Bronchial epithelial cell (primary cell): Measurements from ENCODE around the gene PSMB2. TPM values are rescaled to one million over a fixed set of nuclear protein-coding genes. Genes with fewer than 3 reads are reported as not detected.

Experiments used
- DNase-seq: peaks from one replicate; pipeline ENCODE4 v3.0.0-alpha.2; 2010; ENCODE audit warnings: low read depth
- FAIRE-seq: peaks from 2 replicates; lab custom pipeline; 2011; peaks lifted over from hg19 to GRCh38; lab: Jason Lieb, UNC
- H3K27me3 ChIP-seq: 2 replicates; pipeline ENCODE4 v1.5.1; 2011; ENCODE audit warnings: low read length; ENCODE audit not compliant: control insufficient read depth, insufficient read depth
- H3K36me3 ChIP-seq: 2 replicates; pipeline ENCODE4 v1.5.1; 2011; ENCODE audit warnings: low read length; ENCODE audit not compliant: control insufficient read depth, insufficient read depth
- H3K4me3 ChIP-seq: 2 replicates; pipeline ENCODE4 v1.5.1; 2011; ENCODE audit warnings: mild to moderate bottlenecking, low read depth, low read length, control low read depth
- CTCF ChIP-seq: IDR thresholded peaks from 2 replicates; pipeline ENCODE4 v1.5.1; 2011; ENCODE audit warnings: mild to moderate bottlenecking, moderate library complexity, low read length, control low read depth, inconsistent platforms; ENCODE audit not compliant: insufficient read depth, severe bottlenecking
- total RNA-seq: library from RNA; depleted of rRNA; stranded (reverse); fragments of >200 nt; gene quantifications from 2 replicates; pipeline ENCODE4 v1.2.1, GENCODE V29; 2014

PSMB2 gene
- total RNA-seq, 1 donor from 2014 or later, result 12.4 TPM

- FAIRE-seq, result no peak
- Histone ChIP-seq H3K27me3 (peaks cover 2% of the 10 kb centered on the region), H3K36me3 (no peaks in the 10 kb centered on the region), H3K4me3 (no peak overlapping the region)
- no peak for TF ChIP-seq CTCF
- DNase-seq, result peak; percentile 6
These were observed 34.4 kb upstream of the PSMB2 start for GRCh38 chr1:35675773-35676172.

- DNase-seq, result no peak
- H3K4me3 ChIP-seq, result no peak overlapping the region
- H3K36me3 ChIP-seq, result no peaks in the 10 kb centered on the region
- H3K27me3 ChIP-seq, result peaks cover 2% of the 10 kb centered on the region
- no peak for FAIRE-seq
- TF ChIP-seq CTCF, result no peak
These were observed 32.8 kb upstream of the PSMB2 start for GRCh38 chr1:35674111-35674510.

- no peak for TF ChIP-seq CTCF
- H3K27me3 ChIP-seq, result no peaks in the 10 kb centered on the region
These were observed 30.8 kb upstream of the PSMB2 start for GRCh38 chr1:35672116-35672515.

GRCh38 chr1:35668506-35668905 lies 27.2 kb upstream of the PSMB2 start:
- no peak for TF ChIP-seq CTCF
- no peak for FAIRE-seq

More at GRCh38 chr1:35672116-35672515, 30.8 kb upstream of the PSMB2 start:
- FAIRE-seq (no peak), DNase-seq (no peak)
- H3K36me3 ChIP-seq, result no peaks in the 10 kb centered on the region
- H3K4me3 ChIP-seq, result no peak overlapping the region

GRCh38 chr1:35666916-35667315 lies 25.6 kb upstream of the PSMB2 start:
- DNase-seq, result no peak
- no peak for FAIRE-seq
- Histone ChIP-seq H3K4me3 (no peak overlapping the region), H3K36me3 (no peaks in the 10 kb centered on the region), H3K27me3 (peaks cover 3% of the 10 kb centered on the region)
- TF ChIP-seq CTCF, result no peak

More at GRCh38 chr1:35668506-35668905, 27.2 kb upstream of the PSMB2 start:
- no peaks in the 10 kb centered on the region for H3K36me3 ChIP-seq
- DNase-seq, result no peak
- peaks cover 3% of the 10 kb centered on the region for H3K27me3 ChIP-seq
- H3K4me3 ChIP-seq, result no peak overlapping the region

- no peak for TF ChIP-seq CTCF
- H3K4me3 ChIP-seq, result no peak overlapping the region
- no peaks in the 10 kb centered on the region for H3K36me3 ChIP-seq
- no peak for FAIRE-seq
- H3K27me3 ChIP-seq, result peaks cover 3% of the 10 kb centered on the region
- DNase-seq, result no peak
These were observed 24.9 kb upstream of the PSMB2 start for GRCh38 chr1:35666216-35666615.
